Measurements from ENCODE around the gene TAF8. TPM values are rescaled to one million over a fixed set of nuclear protein-coding genes. Genes with fewer than 3 reads are reported as not detected.

The TAF8 gene
- polyA plus RNA-seq, 1 donor (not counting 4 experiments of a cell fraction or from before 2014, with no cell fraction given) = 15.9 TPM

- Histone ChIP-seq H3K27ac (ENCODE audit: control insufficient read depth, insufficient read depth, low read length) (no peak overlapping the region), H3K9ac (ENCODE audit: control insufficient read depth, extremely low read depth, insufficient read depth, low read length) (no peak overlapping the region), H2AFZ (ENCODE audit: control insufficient read depth, low read length) (no peak overlapping the region), H3K27me3 (ENCODE audit: control insufficient read depth, extremely low read depth, insufficient read depth, low read length) (no peaks in the 10 kb centered on the region), H3K79me2 (ENCODE audit: control insufficient read depth, insufficient read depth, low read length) (peaks cover 12% of the 10 kb centered on the region), H3K4me1 (ENCODE audit: control insufficient read depth, extremely low read depth, insufficient read depth, low read length) (peaks cover 7% of the 10 kb centered on the region), H3K36me3 (ENCODE audit: control insufficient read depth in 2 of 2, extremely low read depth in 1 of 2, insufficient read depth in 2 of 2, low read length in 2 of 2) (peaks cover 16 to 27% of the 10 kb centered on the region in 2 experiments), H4K20me1 (ENCODE audit: control insufficient read depth, extremely low read depth, insufficient read depth, low read length) (peaks cover 3% of the 10 kb centered on the region), H3K9me3 (ENCODE audit: control insufficient read depth, low read depth, low read length) (no peaks in the 10 kb centered on the region), H3K9me1 (ENCODE audit: control insufficient read depth, extremely low read depth, insufficient read depth, low read length) (peaks cover 4% of the 10 kb centered on the region), H3K4me2 (ENCODE audit: control insufficient read depth, extremely low read depth, insufficient read depth, low read depth, low read length) (no peak overlapping the region), H3K4me3 (ENCODE audit: control insufficient read depth in 2 of 3, extremely low read depth in 1 of 3, insufficient read depth in 2 of 3, low read depth in 1 of 3, low read length in 3 of 3) (no peak overlapping the region)
- DNase-seq (ENCODE audit: low read depth, low spot score) (no peak), FAIRE-seq (no peak)
- TF ChIP-seq CTCF (optimal IDR thresholded peaks at IDR 0.05 in 1 of 3, IDR thresholded peaks at IDR 0.05 in 1 of 3, conservative IDR thresholded peaks at IDR 0.05 in 1 of 3; ENCODE audit: extremely low read depth in 1 of 3, insufficient read depth in 2 of 3, low read length in 3 of 3) (no peak), EZH2 (IDR thresholded peaks at IDR 0.05; ENCODE audit: low read length) (no peak)
- dilution Hi-C loops (cut with MboI; ENCODE audit: extremely low pct_ligation_motif_present, low sequenced_read_pairs) = no loop called here
Measured at GRCh38 chr6:42112351-42112750, 62.0 kb downstream of the TAF8 start.

GRCh38 chr6:42113936-42114636, 63.8 kb downstream of the TAF8 start:
- Histone ChIP-seq H3K9me3 (ENCODE audit: control insufficient read depth, low read depth, low read length) (no peaks in the 10 kb centered on the region), H3K4me2 (ENCODE audit: control insufficient read depth, extremely low read depth, insufficient read depth, low read depth, low read length) (no peak overlapping the region), H3K27ac (ENCODE audit: control insufficient read depth, insufficient read depth, low read length) (no peak overlapping the region), H4K20me1 (ENCODE audit: control insufficient read depth, extremely low read depth, insufficient read depth, low read length) (peaks cover 3% of the 10 kb centered on the region), H3K9me1 (ENCODE audit: control insufficient read depth, extremely low read depth, insufficient read depth, low read length) (peaks cover 4% of the 10 kb centered on the region), H3K4me1 (ENCODE audit: control insufficient read depth, extremely low read depth, insufficient read depth, low read length) (peaks cover 17% of the 10 kb centered on the region), H3K27me3 (ENCODE audit: control insufficient read depth, extremely low read depth, insufficient read depth, low read length) (no peaks in the 10 kb centered on the region), H3K36me3 (ENCODE audit: control insufficient read depth in 2 of 2, extremely low read depth in 1 of 2, insufficient read depth in 2 of 2, low read length in 2 of 2) (peaks cover 13 to 22% of the 10 kb centered on the region in 2 experiments), H3K79me2 (ENCODE audit: control insufficient read depth, insufficient read depth, low read length) (peaks cover 12% of the 10 kb centered on the region), H3K4me3 (ENCODE audit: control insufficient read depth in 2 of 3, extremely low read depth in 1 of 3, insufficient read depth in 2 of 3, low read depth in 1 of 3, low read length in 3 of 3) (no peak overlapping the region), H3K9ac (ENCODE audit: control insufficient read depth, extremely low read depth, insufficient read depth, low read length) (no peak overlapping the region), H2AFZ (ENCODE audit: control insufficient read depth, low read length) (no peak overlapping the region)
- FAIRE-seq = no peak
- no peak for DNase-seq (ENCODE audit: low read depth, low spot score)
- dilution Hi-C loops (cut with MboI; ENCODE audit: extremely low pct_ligation_motif_present, low sequenced_read_pairs) = no loop called here
- TF ChIP-seq CTCF (optimal IDR thresholded peaks at IDR 0.05 in 1 of 3, IDR thresholded peaks at IDR 0.05 in 1 of 3, conservative IDR thresholded peaks at IDR 0.05 in 1 of 3; ENCODE audit: extremely low read depth in 1 of 3, insufficient read depth in 2 of 3, low read length in 3 of 3) (no peak), EZH2 (IDR thresholded peaks at IDR 0.05; ENCODE audit: low read length) (no peak)
